IPS-18c (cell line): ENCODE results near the gene RGS9BP.
"Not testable (repeated sequence)": the region's sequence is repeated elsewhere in the genome, so short reads cannot be mapped to it uniquely, and the experiment has no call there.

Experiments used
- H3K4me3 ChIP-seq: 2 replicates; pipeline ENCODE4 v1.7.0; 2013; ENCODE audit warnings: low read depth, mild to moderate bottlenecking, low read length, moderate library complexity; ENCODE audit not compliant: insufficient read depth
- H3K9me3 ChIP-seq: one replicate; pipeline ENCODE4 v1.6.1; 2013; ENCODE audit warnings: mild to moderate bottlenecking, low read length, moderate library complexity; ENCODE audit not compliant: control insufficient read depth, insufficient read depth

The RGS9BP gene, protein sequence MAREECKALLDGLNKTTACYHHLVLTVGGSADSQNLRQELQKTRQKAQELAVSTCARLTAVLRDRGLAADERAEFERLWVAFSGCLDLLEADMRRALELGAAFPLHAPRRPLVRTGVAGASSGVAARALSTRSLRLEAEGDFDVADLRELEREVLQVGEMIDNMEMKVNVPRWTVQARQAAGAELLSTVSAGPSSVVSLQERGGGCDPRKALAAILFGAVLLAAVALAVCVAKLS

DNA sequence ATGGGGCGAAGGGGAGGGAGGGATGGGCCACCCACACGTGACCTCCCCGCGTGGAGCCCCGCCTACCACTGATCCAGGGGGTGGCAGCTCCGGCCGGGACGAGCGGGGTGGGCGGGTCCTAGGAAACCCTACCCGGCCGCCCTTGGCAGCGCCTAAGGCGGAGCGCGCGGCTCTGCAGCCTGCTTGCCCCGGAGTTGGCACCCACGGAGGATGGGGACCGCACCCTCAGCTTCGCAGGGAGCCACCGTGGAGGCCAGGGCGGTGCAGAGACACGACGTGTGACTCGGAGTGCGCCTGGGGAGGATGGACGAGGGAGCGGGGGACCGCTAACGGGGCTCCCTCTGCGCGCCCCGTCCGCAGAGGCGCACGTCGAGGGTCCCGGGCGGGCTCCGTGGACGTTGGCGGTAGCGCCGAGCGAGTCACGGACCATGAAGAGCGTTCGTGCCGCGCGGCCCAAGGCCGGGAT lies at the start of gene RGS9BP:
TSS of gene RGS9BP (plus strand) at position 129 of the 466 bp plus-strand sequence. CDS start 416 bp downstream, outside the sequence.
- Histone ChIP-seq H3K9me3 (peaks cover 5% of the 10 kb centered on the region), H3K4me3 (peak within 1 kb of the TSS; percentile 80)

DNA sequence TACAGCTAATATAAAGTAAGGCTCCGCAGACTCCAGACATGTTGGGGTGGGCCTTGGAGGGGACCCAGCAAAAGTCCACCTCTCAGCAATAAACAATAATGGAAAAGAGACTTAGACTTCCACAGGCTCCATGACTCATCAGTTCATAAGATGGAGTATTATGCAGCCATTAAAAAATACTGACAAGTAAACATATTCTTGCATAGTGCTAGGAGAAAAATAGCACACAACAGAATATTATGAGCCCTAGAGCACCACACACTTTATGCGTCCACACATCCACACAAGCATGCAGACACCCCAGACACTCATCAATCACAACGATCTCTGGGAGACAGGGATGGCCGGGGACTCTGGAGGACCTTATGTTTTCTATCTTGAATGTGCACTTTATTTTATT lies 48.7 kb upstream of the RGS9BP start:
- no peak overlapping the region for H3K4me3 ChIP-seq
- H3K9me3 ChIP-seq = no peaks in the 10 kb centered on the region

DNA sequence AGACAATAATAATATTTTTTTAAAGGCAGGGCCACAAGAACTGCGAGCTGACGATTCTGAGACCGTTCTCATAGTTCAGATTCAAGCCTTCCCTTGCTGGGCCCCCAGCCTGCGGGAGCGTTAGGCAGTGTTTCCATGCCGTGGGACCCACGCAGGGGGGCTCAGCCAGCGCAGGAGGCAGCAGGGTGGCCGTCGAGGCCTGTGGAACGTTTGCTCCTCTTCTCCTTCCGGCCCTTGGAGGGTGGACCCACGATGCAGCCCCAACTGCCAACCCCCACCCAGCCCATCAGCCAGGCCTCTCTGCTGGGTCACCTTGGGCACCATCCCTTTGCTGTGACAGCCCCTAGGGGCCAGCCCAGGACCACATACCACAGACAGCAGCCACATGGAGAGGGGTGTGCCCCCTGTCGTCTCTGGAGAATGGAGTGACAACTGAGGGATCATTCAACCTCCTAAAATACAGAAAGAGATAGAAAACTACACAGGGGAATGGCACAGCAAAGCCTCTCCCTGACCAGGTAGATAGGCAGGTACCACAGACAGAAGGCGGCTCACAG lies 47.9 kb upstream of the RGS9BP start:
- Histone ChIP-seq H3K4me3 (no peak overlapping the region), H3K9me3 (no peaks in the 10 kb centered on the region)

DNA sequence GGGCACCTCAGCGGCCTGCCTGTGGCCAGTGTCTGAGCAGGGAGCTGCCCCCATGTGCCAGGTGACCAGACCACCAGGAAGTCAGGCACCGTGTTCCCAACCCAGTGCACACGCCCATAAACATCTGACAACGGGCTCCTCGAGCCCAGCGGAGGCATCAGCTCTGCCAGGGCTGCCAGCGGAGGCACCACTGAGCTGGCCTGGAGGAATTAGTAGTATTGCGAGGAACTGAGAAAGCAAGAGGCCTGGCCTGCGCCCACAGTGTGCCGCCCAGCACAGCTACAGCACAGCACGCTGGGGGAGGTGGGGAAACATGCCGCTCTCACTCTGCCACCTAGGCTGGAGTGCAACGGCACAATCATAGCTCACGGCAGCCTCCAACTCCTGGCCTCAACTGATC lies 45.3 kb upstream of the RGS9BP start:
- Histone ChIP-seq H3K4me3 (no peak overlapping the region), H3K9me3 (no peaks in the 10 kb centered on the region)

DNA sequence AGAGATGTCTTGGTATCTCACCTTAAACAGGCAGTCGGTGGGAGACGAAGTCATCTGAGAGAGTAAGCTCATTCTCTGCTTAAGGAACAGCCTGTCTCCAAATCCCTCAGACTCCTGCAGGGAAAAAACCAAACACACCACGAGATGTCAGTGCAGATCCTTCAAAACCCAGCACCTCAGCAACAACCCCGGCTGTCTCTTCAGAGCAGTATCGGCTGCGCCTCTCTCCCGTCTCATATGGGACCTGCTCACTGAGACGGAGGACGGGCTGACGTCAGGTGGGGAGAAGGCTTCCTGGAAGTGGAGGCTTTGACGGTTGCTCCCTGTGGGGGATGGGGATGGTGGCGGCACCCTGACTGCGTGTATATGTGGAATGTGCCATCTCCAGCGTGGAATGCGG lies 44.3 kb upstream of the RGS9BP start:
- H3K9me3 ChIP-seq = no peaks in the 10 kb centered on the region
- H3K4me3 ChIP-seq = no peak overlapping the region

DNA sequence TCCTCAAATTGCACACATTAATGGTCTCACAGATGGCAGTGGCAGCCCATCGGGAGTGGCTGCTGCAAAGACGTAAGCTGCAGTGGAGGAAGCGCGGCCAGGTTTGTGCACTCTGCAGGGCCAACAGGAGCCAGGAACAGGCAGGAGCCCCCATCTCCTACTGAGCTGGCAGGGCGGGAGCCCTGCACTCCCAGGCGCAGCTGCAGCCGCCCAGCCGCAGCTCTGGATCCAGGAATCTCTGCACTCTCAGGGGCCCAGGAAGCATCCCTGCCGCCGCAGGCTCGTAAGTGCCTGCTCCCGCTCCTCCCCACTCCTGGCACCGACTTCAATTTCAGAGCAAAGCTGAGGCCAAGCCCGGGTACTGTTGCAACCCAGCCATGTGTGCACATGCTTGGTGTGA lies 38.2 kb upstream of the RGS9BP start:
- no peak overlapping the region for H3K4me3 ChIP-seq
- H3K9me3 ChIP-seq = peaks cover 2% of the 10 kb centered on the region

DNA sequence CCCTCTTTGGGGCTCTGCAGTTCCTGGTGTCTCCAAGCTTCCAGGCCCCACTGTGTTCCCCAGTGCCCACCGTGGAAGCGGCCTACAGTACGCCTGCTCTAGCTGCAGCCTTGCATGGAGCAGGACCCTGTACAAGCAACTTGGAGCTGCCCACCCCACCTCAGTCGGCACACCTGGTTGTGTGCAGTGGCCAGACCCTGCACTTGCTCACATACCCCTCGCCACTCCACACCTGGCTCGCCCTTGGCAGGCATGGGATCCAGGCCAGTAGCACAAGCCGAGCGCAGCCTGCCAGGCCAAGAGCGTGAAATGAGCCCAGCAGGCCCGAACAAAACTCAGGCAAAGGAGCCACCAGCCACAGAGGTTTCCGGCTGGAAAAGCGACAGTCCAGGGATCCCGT lies 37.0 kb upstream of the RGS9BP start:
- peaks cover 2% of the 10 kb centered on the region for H3K9me3 ChIP-seq
- H3K4me3 ChIP-seq = no peak overlapping the region

DNA sequence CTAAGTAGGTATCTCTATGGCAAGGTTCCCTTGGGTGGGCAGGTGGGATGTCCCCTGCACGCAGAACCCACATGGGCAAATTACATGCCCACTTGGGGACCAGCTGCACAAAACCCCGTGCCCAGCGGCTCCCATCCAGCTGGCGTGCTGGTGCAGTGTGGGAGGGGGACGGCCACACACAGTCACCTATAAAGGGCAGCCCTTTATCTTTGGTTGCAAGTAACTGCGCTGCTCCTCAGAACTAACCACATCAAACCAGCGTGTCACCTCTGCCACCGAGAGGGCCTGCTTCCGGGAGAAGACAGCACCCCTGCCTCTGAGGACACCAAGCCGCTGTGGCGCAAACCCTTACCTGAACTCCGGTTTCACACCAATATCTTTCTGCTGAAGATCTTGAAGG lies 32.9 kb upstream of the RGS9BP start:
- no peaks in the 10 kb centered on the region for H3K9me3 ChIP-seq
- no peak overlapping the region for H3K4me3 ChIP-seq

DNA sequence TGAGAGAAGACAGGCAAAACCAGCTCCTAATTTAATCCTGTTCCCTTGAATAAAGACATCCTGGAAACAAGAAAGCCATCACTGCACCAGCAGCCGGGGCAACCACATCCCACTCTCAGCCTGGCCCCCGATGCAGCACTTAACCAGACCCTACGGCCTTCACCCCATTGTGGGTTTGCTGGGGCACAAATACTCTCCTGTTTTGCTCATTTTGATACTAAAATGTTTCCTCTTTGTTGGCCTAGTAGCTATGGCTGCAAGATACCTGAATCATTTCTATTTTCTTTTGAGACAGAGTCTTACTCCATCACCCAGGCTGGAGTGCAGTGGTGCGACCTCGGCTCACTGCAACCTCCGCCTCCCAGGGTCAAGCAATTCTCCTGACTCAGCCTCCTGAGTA lies 29.1 kb upstream of the RGS9BP start:
- Histone ChIP-seq H3K9me3 (no peaks in the 10 kb centered on the region), H3K4me3 (no peak overlapping the region)

DNA sequence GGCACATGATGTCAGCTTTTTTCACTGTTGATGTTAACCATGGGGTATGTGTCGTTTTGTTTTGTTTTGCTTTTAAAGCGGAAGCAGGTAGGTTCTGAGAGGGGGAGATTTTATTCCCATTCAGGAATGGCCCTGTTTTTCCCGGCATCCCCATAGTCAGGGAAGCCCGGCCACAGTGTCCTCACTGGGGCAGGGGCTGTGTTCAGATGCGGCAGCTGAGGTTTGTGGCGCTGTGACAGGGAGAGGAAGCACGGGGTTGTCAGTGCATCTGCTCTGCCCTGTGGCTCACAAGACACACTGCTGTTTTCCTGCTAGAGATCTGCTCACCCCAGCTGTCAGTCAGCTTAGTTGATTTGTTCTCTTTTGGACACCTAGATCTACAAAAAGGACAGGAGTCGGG lies 28.3 kb upstream of the RGS9BP start:
- H3K9me3 ChIP-seq = no peaks in the 10 kb centered on the region
- H3K4me3 ChIP-seq = no peak overlapping the region

DNA sequence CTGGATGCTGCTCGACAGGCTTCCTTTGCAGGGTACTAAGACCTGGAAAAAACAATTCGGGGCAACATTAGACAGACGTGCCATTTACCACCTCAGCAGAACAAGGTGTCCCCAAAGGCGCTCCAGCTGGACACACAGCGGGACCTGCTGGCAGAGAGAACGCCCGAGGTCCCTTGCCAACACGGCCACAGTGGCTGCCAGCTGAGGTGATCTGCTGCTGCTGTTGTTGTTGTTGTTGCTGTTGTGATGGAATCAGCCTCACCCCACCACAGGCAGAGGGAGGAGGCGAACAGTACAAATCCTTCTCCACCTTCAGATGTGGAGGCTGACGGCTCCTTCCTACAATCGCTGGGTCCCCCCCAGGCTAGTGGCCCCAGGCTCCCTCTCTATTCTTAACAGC lies 25.9 kb upstream of the RGS9BP start:
- no peak overlapping the region for H3K4me3 ChIP-seq
- no peaks in the 10 kb centered on the region for H3K9me3 ChIP-seq

DNA sequence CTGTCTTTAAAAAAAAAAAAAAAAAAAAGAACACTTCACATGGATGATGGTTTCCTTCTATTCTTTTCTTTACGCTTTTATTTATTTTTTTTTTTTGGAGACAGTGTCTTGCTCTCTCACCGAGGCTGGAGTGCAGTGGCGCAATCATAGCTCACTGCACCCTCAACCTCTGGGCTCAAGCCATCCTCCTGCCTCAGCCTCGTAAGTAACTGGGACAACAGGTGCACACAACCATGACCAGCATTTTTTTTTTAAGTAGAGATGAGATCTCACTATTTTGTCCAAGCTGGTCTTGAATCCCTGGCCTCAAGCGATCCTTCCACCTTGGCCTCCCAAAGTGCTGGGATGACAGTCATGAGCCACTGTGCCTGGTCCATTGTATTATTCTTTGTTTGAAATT lies 25.0 kb upstream of the RGS9BP start:
- Histone ChIP-seq H3K4me3 (no peak overlapping the region), H3K9me3 (no peaks in the 10 kb centered on the region)

DNA sequence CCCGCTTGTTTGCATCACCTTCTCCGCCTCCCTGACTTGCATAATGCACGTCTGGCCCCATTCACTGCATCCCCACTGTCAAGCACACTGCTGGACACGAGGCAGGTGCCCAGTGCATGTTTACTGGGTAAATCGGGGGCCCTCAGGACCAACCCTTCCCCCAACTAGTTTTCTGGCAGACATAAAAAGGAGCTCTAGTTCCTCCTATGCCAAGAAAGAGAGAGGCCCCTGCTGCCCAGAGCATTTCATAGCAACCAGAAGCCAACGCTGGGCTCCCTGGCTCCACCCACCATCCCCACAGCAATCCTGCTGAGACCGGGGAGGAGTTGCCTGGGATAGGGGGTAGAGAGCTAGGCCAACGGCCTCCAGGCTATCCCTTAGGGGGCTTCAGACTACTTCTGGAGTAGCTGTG lies 23.9 kb upstream of the RGS9BP start:
- Histone ChIP-seq H3K9me3 (no peaks in the 10 kb centered on the region), H3K4me3 (no peak overlapping the region)

DNA sequence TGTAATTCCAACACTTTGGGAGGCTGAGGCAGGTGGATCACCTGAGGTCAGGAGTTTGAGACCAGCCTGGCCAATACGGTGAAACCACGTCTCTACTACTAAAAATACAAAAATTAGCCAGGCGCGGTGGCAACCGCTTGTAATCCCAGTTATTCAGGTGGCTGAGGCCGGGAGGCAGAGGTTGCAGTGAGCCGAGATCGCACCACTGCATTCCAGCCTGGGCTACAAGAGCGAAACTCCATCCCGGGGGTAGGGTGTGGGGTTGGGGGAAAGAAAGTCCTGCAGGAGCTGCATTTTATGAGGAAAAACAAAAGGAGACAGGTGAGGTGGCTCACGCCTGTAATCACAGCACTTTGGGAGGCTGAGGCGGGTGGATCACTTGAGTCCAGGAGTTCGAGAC lies 23.3 kb upstream of the RGS9BP start:
- not testable (repeated sequence) for H3K4me3 ChIP-seq, H3K9me3 ChIP-seq

DNA sequence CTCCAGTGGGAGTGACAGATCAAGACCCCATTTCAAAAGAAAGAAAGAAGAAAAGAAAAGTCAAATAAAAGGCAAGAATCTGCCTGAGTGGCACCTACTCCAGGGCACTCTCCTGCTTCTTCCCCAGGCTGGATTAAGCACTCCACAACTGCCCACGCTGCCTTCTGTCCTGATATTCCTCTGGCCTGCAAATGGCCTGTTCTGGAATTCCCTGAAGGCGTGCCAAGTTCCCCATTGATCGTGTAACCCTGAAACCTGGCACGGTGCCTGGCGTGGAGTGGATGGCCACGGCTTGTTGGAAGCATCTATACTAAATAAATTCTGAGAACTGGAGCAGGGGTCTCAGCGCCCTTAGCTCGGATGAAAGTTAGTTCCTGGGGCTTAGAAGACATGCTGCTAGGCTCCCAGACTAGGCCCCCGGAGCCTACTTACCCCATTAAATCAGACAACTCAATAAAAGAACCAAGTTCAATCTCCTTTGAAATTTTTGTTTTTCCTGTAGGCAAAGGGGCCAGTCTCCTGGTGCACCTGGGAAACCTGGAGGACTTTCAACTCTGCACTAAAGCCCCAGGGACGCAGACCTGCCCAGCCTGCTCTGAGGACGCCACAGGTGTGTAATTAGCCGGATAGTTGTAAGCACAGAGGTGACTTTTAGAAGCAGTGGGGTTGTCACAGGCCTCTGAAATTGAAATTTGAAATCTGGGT lies 22.6 kb upstream of the RGS9BP start:
- Histone ChIP-seq H3K9me3 (no peaks in the 10 kb centered on the region), H3K4me3 (no peak overlapping the region)

DNA sequence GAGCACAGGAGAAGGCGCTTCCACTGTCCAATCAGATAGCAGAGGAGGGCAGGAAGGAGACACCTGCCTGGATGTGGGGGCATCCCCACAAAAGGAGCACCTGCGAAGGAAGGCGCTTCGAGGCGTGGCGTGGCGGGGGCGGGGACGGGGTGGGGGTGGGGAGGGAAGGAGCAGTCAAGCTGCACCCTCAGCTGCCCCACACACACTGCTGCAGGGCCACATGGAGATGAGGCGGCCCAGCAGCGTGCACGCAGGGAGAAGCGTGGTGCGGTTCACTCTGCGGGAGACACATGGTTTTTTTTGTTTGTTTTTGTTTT lies 22.1 kb upstream of the RGS9BP start:
- H3K9me3 ChIP-seq = no peaks in the 10 kb centered on the region
- no peak overlapping the region for H3K4me3 ChIP-seq

DNA sequence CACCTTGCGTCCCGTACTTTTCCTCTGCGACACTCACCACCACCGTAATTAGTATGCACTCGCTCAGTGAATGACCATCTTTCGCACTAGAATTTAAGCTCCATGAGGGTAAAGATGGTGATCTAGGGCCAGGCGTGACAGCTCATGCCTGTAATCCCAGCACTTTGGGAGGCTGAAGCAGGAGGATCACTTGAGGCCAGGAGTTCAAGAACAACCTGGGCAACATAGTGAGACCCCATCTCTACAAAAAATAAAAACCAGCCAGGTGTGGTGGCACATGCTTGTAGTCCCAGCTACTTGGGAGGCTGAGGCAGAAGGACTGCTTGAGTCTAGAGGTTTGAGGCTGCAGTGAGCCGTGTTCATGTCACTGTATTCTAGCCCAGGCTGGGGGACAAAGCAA lies 19.3 kb upstream of the RGS9BP start:
- H3K9me3 ChIP-seq = not testable (repeated sequence)

DNA sequence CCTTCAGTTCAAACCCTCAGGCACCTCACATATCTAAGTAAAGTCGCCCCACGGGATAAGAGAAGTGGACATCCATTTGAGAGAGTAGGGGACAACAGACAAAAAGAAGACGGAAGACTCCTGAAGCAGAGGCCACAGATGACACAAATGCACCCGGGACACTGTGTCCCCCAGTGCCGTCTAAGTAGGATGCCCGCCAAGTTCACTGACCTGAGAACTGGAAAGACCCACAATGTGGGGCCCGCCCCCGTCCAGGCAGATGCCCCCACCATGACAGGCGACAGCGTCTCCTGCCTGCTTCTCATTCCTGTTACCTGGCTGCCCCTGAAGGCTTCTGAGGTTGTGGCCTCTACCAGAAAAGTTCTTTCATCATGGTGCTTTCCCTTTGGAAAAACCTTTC lies 17.6 kb upstream of the RGS9BP start:
- no peak overlapping the region for H3K4me3 ChIP-seq
- no peaks in the 10 kb centered on the region for H3K9me3 ChIP-seq

More for the DNA sequence above, 19.3 kb upstream of the RGS9BP start:
- H3K4me3 ChIP-seq = not testable (repeated sequence)
